ENCODE results near the gene DPP10.

Gene DPP10

GRCh38 chr2:114797942-114798341 lies 355.5 kb downstream of the DPP10 start:
- no peak for DNase-seq

- peak in 1 of 56 donors; percentile 25 for DNase-seq
Measured at GRCh38 chr2:114800371-114800770, 357.9 kb downstream of the DPP10 start.

GRCh38 chr2:114805195-114805594 lies 362.8 kb downstream of the DPP10 start:
- DNase-seq: no peak

GRCh38 chr2:114810092-114810491 lies 367.7 kb downstream of the DPP10 start:
- no peak for DNase-seq

GRCh38 chr2:114812261-114812660 lies 369.8 kb downstream of the DPP10 start:
- no peak for DNase-seq

GRCh38 chr2:114814355-114814754 lies 371.9 kb downstream of the DPP10 start:
- no peak for DNase-seq

- no peak for DNase-seq
Measured at GRCh38 chr2:114821055-114821454, 378.6 kb downstream of the DPP10 start.

- DNase-seq: no peak
Measured at GRCh38 chr2:114843963-114844362, 401.5 kb downstream of the DPP10 start.

- no peak for DNase-seq
Measured at GRCh38 chr2:114857196-114857595, 414.8 kb downstream of the DPP10 start.

- no peak for DNase-seq
Measured at GRCh38 chr2:114859726-114860510, 417.5 kb downstream of the DPP10 start.

GRCh38 chr2:114862243-114862642 lies 419.8 kb downstream of the DPP10 start:
- DNase-seq: peak in 2 of 56 donors; percentile 3 to 13

- DNase-seq: no peak
Measured at GRCh38 chr2:114864901-114865300, 422.5 kb downstream of the DPP10 start.

- DNase-seq: no peak
Measured at GRCh38 chr2:114880046-114880445, 437.6 kb downstream of the DPP10 start.

- no peak for DNase-seq
Measured at GRCh38 chr2:114919985-114920384, 477.5 kb downstream of the DPP10 start.

- no peak for DNase-seq
Measured at GRCh38 chr2:114922076-114922475, 479.6 kb downstream of the DPP10 start.

GRCh38 chr2:114925296-114926255 lies 483.1 kb downstream of the DPP10 start:
- no peak for DNase-seq

GRCh38 chr2:114926303-114926702 lies 483.9 kb downstream of the DPP10 start:
- no peak for DNase-seq

GRCh38 chr2:114929225-114929624 lies 486.8 kb downstream of the DPP10 start:
- DNase-seq: no peak

GRCh38 chr2:114933671-114934241 lies 491.3 kb downstream of the DPP10 start:
- no peak for DNase-seq

GRCh38 chr2:114935031-114935430 lies 492.6 kb downstream of the DPP10 start:
- DNase-seq: no peak

- no peak for DNase-seq
Measured at GRCh38 chr2:114937366-114937930, 495.0 kb downstream of the DPP10 start.

Measured in amygdala (tissue), 56 donors.